B cell (primary cell): ENCODE results near the gene METTL26.

Source experiments
- CTCF ChIP-seq: fragments of 200-600 bp; IDR thresholded peaks from one replicate; pipeline ENCODE4 v1.8.0; 2022; ENCODE audit warnings: antibody characterized with exemption, mild to moderate bottlenecking
- EZH2 ChIP-seq: IDR thresholded peaks from 2 replicates; pipeline ENCODE4 v1.6.1; 2012; ENCODE audit warnings: borderline replicate concordance, low read depth, mild to moderate bottlenecking, moderate library complexity, low read length; ENCODE audit not compliant: insufficient read depth, poor library complexity, severe bottlenecking

GRCh38 chr16:659618-660017 lies 23.5 kb upstream of the METTL26 start:
- TF ChIP-seq CTCF = no peak
- no peak for TF ChIP-seq EZH2
